BLaER1 treated with 17β-estradiol and CSF1 and Interleukin-3, amounts not matched to agents 10 nM and 100 nM (cell line): Measurements from ENCODE around the gene CDK6.

Experiments used
- H3K27ac ChIP-seq, 11 experiments: shearing (Covaris generic); formaldehyde crosslinking; 2 replicates each; pipeline ENCODE4 v1.8.1; 2022
- H3K27me3 ChIP-seq, 11 experiments: shearing (Covaris generic); formaldehyde crosslinking; 2 replicates each; pipeline ENCODE4 v1.8.1; 2022
- H3K36me3 ChIP-seq, 11 experiments: shearing (Covaris generic); formaldehyde crosslinking; 2 replicates each; pipeline ENCODE4 v1.8.1; 2022
- H3K4me1 ChIP-seq, 10 experiments: shearing (Covaris generic); formaldehyde crosslinking; 2 replicates each; pipeline ENCODE4 v1.8.1; 2022
- H3K4me2 ChIP-seq, 11 experiments: shearing (Covaris generic); formaldehyde crosslinking; 2 replicates each; pipeline ENCODE4 v1.8.1; 2022
- H3K4me3 ChIP-seq, 10 experiments: shearing (Covaris generic); formaldehyde crosslinking; 2 replicates each; pipeline ENCODE4 v1.8.1; 2022
- H3K9ac ChIP-seq, 11 experiments: shearing (Covaris generic); formaldehyde crosslinking; 2 replicates each; pipeline ENCODE4 v1.8.1; 2022
- H3K9me3 ChIP-seq, 11 experiments: shearing (Covaris generic); formaldehyde crosslinking; replicated peaks in 1 of 11; 2 replicates each; pipeline ENCODE4 v1.8.1; 2022
- H4K20me1 ChIP-seq, 11 experiments: shearing (Covaris generic); formaldehyde crosslinking; 2 replicates each; pipeline ENCODE4 v1.8.1; 2022
- Cebpa-rat ChIP-seq, 11 experiments: shearing (Covaris generic); IDR thresholded peaks; 2 replicates each; pipeline ENCODE4 v1.8.1; 2022

Gene CDK6

DNA sequence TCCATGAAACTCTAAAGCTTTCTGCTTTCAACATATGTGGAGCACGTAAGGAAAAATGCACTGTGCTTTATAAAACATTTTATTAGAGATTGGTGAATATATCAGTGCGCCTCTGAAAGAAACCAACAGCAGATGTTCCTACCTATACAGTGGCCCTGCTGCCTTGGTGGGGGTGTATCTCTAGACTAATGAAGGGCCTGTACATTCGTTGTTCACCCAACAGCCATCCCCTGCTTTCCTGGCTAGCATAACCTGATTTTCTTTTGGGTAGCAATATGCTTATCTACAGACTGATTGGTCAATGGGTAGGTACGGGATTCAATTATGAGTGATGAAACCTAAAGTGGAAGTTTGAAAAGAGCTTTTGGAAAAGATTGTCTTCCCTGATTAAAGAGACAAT lies 126.5 kb downstream of the CDK6 start:
- Histone ChIP-seq H3K27me3 (no peaks in the 10 kb centered on the region), H3K36me3 (peaks cover 0 to 27% (median 9%) of the 10 kb centered on the region in 11 experiments; a peak in 17 of 22 replicates), H3K4me1 (peaks cover 0 to 5% (median 0%) of the 10 kb centered on the region in 10 experiments; a peak in 1 of 20 replicates), H4K20me1 (no peaks in the 10 kb centered on the region), H3K9me3 (peaks cover 6 to 18% (median 12%) of the 10 kb centered on the region in 11 experiments; a peak in 21 of 22 replicates), H3K27ac (no peak overlapping the region), H3K4me2 (no peak overlapping the region), H3K4me3 (no peak overlapping the region), H3K9ac (no peak overlapping the region)
- TF ChIP-seq Cebpa-rat (IDR thresholded peaks at IDR 0.05), result no peak

DNA sequence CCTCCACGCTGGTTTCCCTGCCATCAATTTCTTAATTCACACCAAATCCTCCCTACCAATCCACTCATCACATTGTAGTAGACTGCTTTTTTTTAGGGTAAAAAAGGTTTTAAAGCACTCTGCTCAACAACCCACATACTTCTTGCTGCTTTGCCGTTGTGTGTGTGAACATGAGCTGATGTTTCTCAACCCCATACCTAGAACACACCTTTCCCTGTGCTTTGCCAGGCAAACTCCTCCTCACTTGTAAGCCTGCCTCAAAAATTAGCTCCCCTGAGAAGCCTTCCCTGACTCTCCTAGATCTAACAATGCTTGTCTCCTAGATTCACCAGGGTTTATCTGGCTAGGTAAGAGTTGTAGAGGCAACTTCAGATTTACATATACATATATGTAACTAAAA lies 127.2 kb downstream of the CDK6 start:
- H3K4me3 ChIP-seq, result no peak overlapping the region
- H4K20me1 ChIP-seq, result no peaks in the 10 kb centered on the region
- peaks cover 9 to 25% (median 18%) of the 10 kb centered on the region in 11 experiments; a peak in 21 of 22 replicates for H3K9me3 ChIP-seq
- no peaks in the 10 kb centered on the region for H3K27me3 ChIP-seq
- no peak overlapping the region for H3K27ac ChIP-seq
- H3K36me3 ChIP-seq, result peaks cover 0 to 25% (median 12%) of the 10 kb centered on the region in 11 experiments; a peak in 17 of 22 replicates
- peaks cover 0 to 5% (median 0%) of the 10 kb centered on the region in 10 experiments; a peak in 1 of 20 replicates for H3K4me1 ChIP-seq
- H3K4me2 ChIP-seq, result no peak overlapping the region
- TF ChIP-seq Cebpa-rat (IDR thresholded peaks at IDR 0.05), result no peak
- no peak overlapping the region for H3K9ac ChIP-seq

DNA sequence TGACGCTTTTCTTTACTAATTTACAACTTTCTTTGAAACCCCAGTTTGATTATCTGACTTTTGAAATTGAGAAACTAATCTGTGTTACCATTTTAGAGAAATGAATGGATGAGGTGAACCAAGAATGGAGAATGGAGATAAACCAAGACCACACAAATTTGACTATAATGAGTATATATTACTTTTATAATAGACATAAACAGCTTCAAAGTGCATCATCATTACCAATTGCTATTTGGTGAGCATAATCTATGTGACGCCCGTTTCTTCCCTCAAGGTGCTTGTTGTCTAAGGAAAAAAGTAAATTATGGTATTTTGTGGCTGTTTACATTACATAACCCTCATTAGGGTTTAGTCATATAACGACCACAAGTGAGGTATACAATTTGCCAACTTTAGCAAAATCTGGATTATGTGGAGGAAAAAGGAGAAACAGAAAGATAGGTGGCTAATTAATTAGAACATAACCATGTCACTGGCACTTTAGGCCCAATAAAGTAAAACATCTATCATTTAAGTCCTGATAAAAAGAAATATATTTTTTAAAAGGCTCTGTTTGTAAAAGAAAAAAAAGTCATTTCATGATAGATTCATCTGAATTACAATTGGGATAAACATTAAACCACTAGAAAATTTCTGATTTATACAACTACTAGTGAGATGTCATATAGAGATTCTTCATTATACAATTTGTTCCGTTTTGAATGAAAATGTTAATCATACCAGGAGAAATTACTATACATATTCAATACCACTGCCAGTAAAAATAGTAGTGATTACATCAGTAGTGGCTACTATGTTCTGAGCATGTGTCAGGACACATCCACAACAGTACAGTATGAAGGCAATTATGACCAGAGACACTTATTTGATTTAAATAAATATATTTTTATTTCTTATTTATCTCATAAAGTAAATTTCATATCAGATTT lies 128.0 kb downstream of the CDK6 start:
- no peak for TF ChIP-seq Cebpa-rat (IDR thresholded peaks at IDR 0.05)
- Histone ChIP-seq H3K4me2 (no peak overlapping the region), H3K9me3 (peaks cover 9 to 30% (median 18%) of the 10 kb centered on the region in 11 experiments; a peak in 21 of 22 replicates), H3K4me1 (no peaks in the 10 kb centered on the region), H3K27ac (no peak overlapping the region), H3K27me3 (no peaks in the 10 kb centered on the region), H3K4me3 (no peak overlapping the region), H3K36me3 (peaks cover 0 to 24% (median 12%) of the 10 kb centered on the region in 11 experiments; a peak in 17 of 22 replicates), H4K20me1 (no peaks in the 10 kb centered on the region), H3K9ac (no peak overlapping the region)

DNA sequence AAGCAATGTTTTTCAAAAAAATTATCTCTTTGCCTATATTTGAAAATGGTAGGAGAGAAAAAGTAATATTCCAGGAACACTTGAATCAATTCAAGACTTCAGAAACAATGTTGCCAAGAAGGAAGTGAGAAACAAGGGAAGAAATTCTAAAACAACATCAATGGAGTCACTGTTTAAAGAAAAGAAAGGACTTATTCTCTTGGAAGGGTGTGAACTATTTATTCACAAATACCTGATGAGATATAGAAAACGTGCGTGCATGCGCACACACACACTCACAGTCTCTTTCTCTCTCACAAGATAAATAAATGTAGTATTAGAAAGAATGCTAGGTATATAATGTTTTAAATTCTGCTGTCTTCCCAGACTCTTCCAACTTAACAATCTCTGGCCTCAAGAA lies 128.9 kb downstream of the CDK6 start:
- H3K36me3 ChIP-seq, result peaks cover 0 to 24% (median 12%) of the 10 kb centered on the region in 11 experiments; a peak in 17 of 22 replicates
- H4K20me1 ChIP-seq, result no peaks in the 10 kb centered on the region
- no peaks in the 10 kb centered on the region for H3K27me3 ChIP-seq
- no peak overlapping the region for H3K27ac ChIP-seq
- peaks cover 9 to 30% (median 18%) of the 10 kb centered on the region in 11 experiments; a peak in 21 of 22 replicates for H3K9me3 ChIP-seq
- no peak for TF ChIP-seq Cebpa-rat (IDR thresholded peaks at IDR 0.05)
- no peak overlapping the region for H3K4me3 ChIP-seq
- H3K9ac ChIP-seq, result no peak overlapping the region
- H3K4me1 ChIP-seq, result no peaks in the 10 kb centered on the region
- H3K4me2 ChIP-seq, result no peak overlapping the region

DNA sequence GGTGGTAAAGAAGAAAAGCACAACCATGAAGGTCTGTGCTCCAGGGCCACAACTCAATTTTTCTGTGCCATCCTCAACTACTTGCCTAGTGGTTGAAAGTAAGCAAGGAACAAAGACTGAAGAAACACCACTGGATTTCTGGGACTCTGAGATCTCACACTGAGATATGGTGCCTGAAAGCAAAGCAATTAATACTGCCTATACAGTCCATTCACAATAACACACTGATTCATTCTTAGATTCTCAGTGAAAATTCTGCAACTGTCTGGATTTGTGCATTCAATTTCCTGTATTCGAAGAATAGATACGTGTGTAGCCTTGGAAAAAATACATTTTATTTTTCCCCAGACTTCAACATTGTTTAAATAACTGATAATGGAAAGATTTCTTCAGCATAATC lies 129.8 kb downstream of the CDK6 start:
- Histone ChIP-seq H3K27me3 (no peaks in the 10 kb centered on the region), H4K20me1 (no peaks in the 10 kb centered on the region), H3K36me3 (peaks cover 0 to 24% (median 12%) of the 10 kb centered on the region in 11 experiments; a peak in 17 of 22 replicates), H3K4me3 (no peak overlapping the region), H3K9me3 (peaks cover 9 to 30% (median 18%) of the 10 kb centered on the region in 11 experiments; a peak in 21 of 22 replicates), H3K9ac (no peak overlapping the region), H3K4me1 (no peaks in the 10 kb centered on the region), H3K27ac (no peak overlapping the region), H3K4me2 (no peak overlapping the region)
- TF ChIP-seq Cebpa-rat (IDR thresholded peaks at IDR 0.05), result no peak

DNA sequence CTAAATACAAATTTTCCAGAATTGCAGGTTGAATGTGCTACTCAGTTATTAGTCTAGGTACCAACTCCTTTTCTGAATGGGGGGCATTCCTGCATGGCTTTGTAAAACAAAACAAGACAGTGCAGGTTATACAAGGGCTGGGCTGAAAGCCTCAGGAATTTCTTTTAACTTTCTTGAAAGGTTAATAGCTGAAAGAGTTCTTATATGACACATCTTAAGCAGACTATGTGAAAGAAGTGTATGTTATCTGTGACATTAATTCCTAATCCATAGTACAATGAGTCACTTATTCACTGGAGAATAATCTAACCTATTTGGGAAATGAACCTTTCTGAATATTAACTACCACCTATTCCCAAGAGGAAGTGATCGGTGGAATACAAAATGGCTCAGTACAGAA lies 130.5 kb downstream of the CDK6 start:
- H3K4me1 ChIP-seq, result no peaks in the 10 kb centered on the region
- H3K27ac ChIP-seq, result no peak overlapping the region
- no peak overlapping the region for H3K4me3 ChIP-seq
- H3K9ac ChIP-seq, result no peak overlapping the region
- H4K20me1 ChIP-seq, result no peaks in the 10 kb centered on the region
- H3K4me2 ChIP-seq, result no peak overlapping the region
- peaks cover 9 to 30% (median 18%) of the 10 kb centered on the region in 11 experiments; a peak in 21 of 22 replicates for H3K9me3 ChIP-seq
- no peak for TF ChIP-seq Cebpa-rat (IDR thresholded peaks at IDR 0.05)
- H3K27me3 ChIP-seq, result no peaks in the 10 kb centered on the region
- H3K36me3 ChIP-seq, result peaks cover 0 to 24% (median 12%) of the 10 kb centered on the region in 11 experiments; a peak in 17 of 22 replicates

DNA sequence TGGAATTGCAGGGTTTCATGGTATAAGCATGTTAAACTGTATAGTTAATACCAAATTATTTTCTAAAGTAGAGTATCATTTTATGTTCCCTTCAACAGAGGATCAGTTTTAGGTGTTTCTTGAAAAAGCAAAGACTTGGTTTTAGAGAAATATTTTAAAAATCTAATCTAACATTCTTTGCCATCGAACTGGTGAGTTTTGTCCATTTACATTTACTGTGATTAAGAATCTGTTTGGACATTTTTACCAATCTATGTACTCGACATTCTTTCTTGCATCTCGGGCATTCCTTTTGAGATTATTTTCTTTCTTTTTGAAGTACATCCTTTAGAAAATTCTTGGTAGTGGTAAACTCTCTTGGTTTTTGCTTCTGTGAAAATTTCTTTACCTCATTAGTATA lies 131.5 kb downstream of the CDK6 start:
- H3K36me3 ChIP-seq, result peaks cover 0 to 21% (median 12%) of the 10 kb centered on the region in 11 experiments; a peak in 17 of 22 replicates
- H3K27ac ChIP-seq, result no peak overlapping the region
- no peak for TF ChIP-seq Cebpa-rat (IDR thresholded peaks at IDR 0.05)
- no peaks in the 10 kb centered on the region for H3K4me1 ChIP-seq
- no peaks in the 10 kb centered on the region for H3K27me3 ChIP-seq
- no peak overlapping the region for H3K9ac ChIP-seq
- H3K4me3 ChIP-seq, result no peak overlapping the region
- peaks cover 9 to 30% (median 18%) of the 10 kb centered on the region in 11 experiments; a peak in 21 of 22 replicates for H3K9me3 ChIP-seq
- H3K4me2 ChIP-seq, result no peak overlapping the region
- no peaks in the 10 kb centered on the region for H4K20me1 ChIP-seq

DNA sequence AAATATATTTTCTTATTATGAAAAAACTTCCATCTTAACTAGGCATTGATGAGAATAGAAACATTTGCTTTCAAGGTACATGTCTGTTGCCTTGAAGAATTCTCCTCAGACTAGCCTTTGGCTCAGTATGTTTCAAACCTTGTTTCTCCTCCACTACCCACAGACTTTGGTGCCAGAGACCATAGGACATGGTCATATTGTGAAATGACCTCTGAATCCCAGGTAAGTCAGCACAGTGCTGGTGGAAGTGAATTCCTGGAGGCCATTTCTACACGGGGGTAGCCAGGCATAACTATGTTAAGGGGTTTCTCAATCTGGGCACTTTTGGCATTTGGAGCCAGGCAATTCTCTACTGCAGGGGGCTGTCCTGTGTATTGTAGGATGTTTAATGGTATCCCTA lies 133.8 kb downstream of the CDK6 start:
- H4K20me1 ChIP-seq, result no peaks in the 10 kb centered on the region
- H3K4me3 ChIP-seq, result no peak overlapping the region
- no peak overlapping the region for H3K4me2 ChIP-seq

DNA sequence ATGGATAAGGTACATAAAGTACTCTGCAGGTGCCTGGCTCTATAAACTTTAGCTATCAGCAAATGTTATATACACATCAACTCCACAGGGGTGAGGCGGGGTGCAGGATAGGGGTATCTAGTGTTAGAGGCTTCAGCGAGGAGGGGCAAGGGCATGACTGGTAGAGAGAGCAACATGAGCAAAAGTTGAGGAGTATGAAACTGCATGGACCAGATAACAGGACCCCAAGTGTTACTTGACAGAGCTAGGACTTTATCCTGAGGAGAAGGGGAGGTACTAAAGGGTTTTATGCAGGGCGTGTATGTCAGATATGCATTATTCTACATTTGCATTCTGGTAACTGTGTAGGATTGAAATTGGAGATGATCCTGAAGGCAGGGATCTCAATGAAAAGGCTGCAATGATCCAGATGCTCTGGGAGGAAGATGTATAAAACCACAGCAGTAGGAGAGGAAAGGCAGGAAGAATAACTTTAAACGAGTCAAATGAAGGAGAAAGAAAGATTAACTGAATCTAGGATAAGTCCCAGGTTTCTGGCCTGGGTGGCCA lies 136.3 kb downstream of the CDK6 start:
- no peak for TF ChIP-seq Cebpa-rat (IDR thresholded peaks at IDR 0.05)
- Histone ChIP-seq H3K9ac (no peak overlapping the region), H3K27me3 (peaks cover 7 to 13% (median 12%) of the 10 kb centered on the region in 11 experiments; a peak in 19 of 22 replicates), H3K4me3 (no peak overlapping the region), H3K27ac (no peak overlapping the region), H3K9me3 (peaks cover 4 to 13% (median 6%) of the 10 kb centered on the region in 11 experiments; a peak in 20 of 22 replicates), H3K4me2 (no peak overlapping the region), H3K36me3 (peaks cover 0 to 6% (median 4%) of the 10 kb centered on the region in 11 experiments; a peak in 11 of 22 replicates), H3K4me1 (peaks cover 6 to 21% (median 13%) of the 10 kb centered on the region in 10 experiments; a peak in 18 of 20 replicates), H4K20me1 (no peaks in the 10 kb centered on the region)

More for the DNA sequence above, 133.8 kb downstream of the CDK6 start:
- Histone ChIP-seq H3K36me3 (peaks cover 0 to 21% (median 12%) of the 10 kb centered on the region in 11 experiments; a peak in 17 of 22 replicates), H3K27me3 (no peaks in the 10 kb centered on the region), H3K9me3 (peaks cover 9 to 30% (median 18%) of the 10 kb centered on the region in 11 experiments; a peak in 21 of 22 replicates), H3K27ac (no peak overlapping the region), H3K4me1 (no peaks in the 10 kb centered on the region), H3K9ac (no peak overlapping the region)
- TF ChIP-seq Cebpa-rat (IDR thresholded peaks at IDR 0.05), result no peak
